Measurements from ENCODE around the gene CELSR3. TPM values are rescaled to one million over a fixed set of nuclear protein-coding genes. Genes with fewer than 3 reads are reported as not detected.

The CELSR3 gene
- total RNA-seq (1 to 10 TPM; 3.3 to 3.5 TPM), polyA plus RNA-seq (under 1 TPM; 0.04 to 0.78 TPM)

GRCh38 chr3:48662753-48663488, at the start of gene CELSR3:
TSS of gene CELSR3 (minus strand) at chr3:48662886. CDS start at chr3:48662634, 252 bp downstream.
- Histone ChIP-seq H3K4me1 (ENCODE audit: insufficient read depth, low read length) (peaks cover 27% of the 10 kb centered on the region), H3K4me3 (ENCODE audit: low read length in 2 of 2) (peak within 1 kb of the TSS; percentile 75 to 76), H3K9me3 (ENCODE audit: control insufficient read depth in 1 of 2, low read length in 2 of 2) (no peaks in the 10 kb centered on the region), H3K27ac (ENCODE audit: low read depth, low read length) (peak within 1 kb of the TSS; percentile 33), H3K36me3 (ENCODE audit: insufficient read depth, low read length) (no peaks in the 10 kb centered on the region), H3K27me3 (ENCODE audit: insufficient read depth, low read length) (peaks cover 6% of the 10 kb centered on the region)
- ChIA-PET CTCF (ENCODE audit: partially characterized antibody) (interaction anchor here (1.1 kb wide), 1 partner anchor 21 kb away, joined by 3 read pairs; no protein-coding TSS in a partner anchor), POLR2A (ENCODE audit: partially characterized antibody) (interaction anchor here (1.2 to 3.4 kb wide), 4 partner anchors 27 to 431 kb away, joined by 3 to 12 read pairs (median 6); partner anchors contain the start of genes IP6K2, QRICH1, SLC25A20 and SLC26A6)
- H3K4me3 Mint-ChIP-seq = peak within 1 kb of the TSS; percentile 76 to 93 (median 84)
- peaks cover 1 to 10% of the 10 kb centered on the region in 2 donors for H3K27me3 Mint-ChIP-seq
- H3K27ac Mint-ChIP-seq = peak within 1 kb of the TSS; percentile 53 to 87 (median 80)
- peak; percentile 48 to 78 (median 56) for DNase-seq
- intact Hi-C loops (cut with micrococcal nuclease) = no loop called here
- H3K36me3 Mint-ChIP-seq = no peaks in the 10 kb centered on the region
- peaks cover 9 to 32% (median 18%) of the 10 kb centered on the region in 4 donors for H3K4me1 Mint-ChIP-seq
- H3K9me3 Mint-ChIP-seq = peaks cover 0 to 6% (median 0%) of the 10 kb centered on the region in 8 donors

- peaks cover 77% of the 10 kb centered on the region for H3K4me1 ChIP-seq (ENCODE audit: insufficient read depth, low read length)
- no peaks in the 10 kb centered on the region for H3K27me3 ChIP-seq (ENCODE audit: insufficient read depth, low read length)
- peaks cover 23% of the 10 kb centered on the region for H3K36me3 ChIP-seq (ENCODE audit: insufficient read depth, low read length)
- POLR2A ChIA-PET (ENCODE audit: partially characterized antibody) = no interaction called here
- H3K9me3 ChIP-seq (ENCODE audit: control insufficient read depth in 1 of 2, low read length in 2 of 2) = no peaks in the 10 kb centered on the region
- Mint-ChIP-seq H3K36me3 (peaks cover 22 to 63% of the 10 kb centered on the region in 2 donors), H3K27ac (peak overlapping the region in 5 of 7 donors; percentile 30 to 65 (median 52)), H3K27me3 (no peaks in the 10 kb centered on the region), H3K9me3 (no peaks in the 10 kb centered on the region), H3K4me1 (peaks cover 39 to 84% (median 60%) of the 10 kb centered on the region in 4 donors), H3K4me3 (peak overlapping the region in 4 of 8 donors; percentile 11 to 65 (median 51))
- intact Hi-C loops (cut with micrococcal nuclease) = no loop called here
- H3K4me3 ChIP-seq (ENCODE audit: low read length in 2 of 2) = no peak overlapping the region
- no peak overlapping the region for H3K27ac ChIP-seq (ENCODE audit: low read depth, low read length)
- no peak for DNase-seq
- CTCF ChIA-PET (ENCODE audit: partially characterized antibody) = no interaction called here
Observed at GRCh38 chr3:48711727-48712126, 49.0 kb upstream of the CELSR3 start.

DNA sequence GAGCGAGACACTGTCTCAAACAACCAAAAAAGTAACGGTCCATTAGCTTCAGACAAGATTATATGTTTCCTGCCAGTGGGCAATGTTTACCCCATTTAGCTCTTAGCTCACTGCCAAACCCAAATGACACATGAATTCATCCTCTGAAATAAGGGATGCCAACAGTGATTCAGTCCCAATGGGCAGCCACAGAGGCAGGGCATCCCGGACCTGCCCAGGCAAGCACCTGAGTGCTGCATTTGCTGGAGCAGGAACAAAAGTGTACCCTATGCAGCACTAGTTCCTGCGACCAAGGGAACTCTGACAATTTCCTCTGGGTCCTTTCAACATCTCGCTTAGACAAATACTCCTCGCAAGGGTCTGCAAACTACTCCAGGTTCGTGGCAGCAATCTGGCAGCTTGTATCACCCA, 46.4 kb upstream of the CELSR3 start:
- DNase-seq = no peak
- Histone ChIP-seq H3K9me3 (ENCODE audit: control insufficient read depth in 1 of 2, low read length in 2 of 2) (no peaks in the 10 kb centered on the region), H3K27ac (ENCODE audit: low read depth, low read length) (no peak overlapping the region), H3K36me3 (ENCODE audit: insufficient read depth, low read length) (peaks cover 23% of the 10 kb centered on the region), H3K4me3 (ENCODE audit: low read length in 2 of 2) (no peak overlapping the region), H3K27me3 (ENCODE audit: insufficient read depth, low read length) (no peaks in the 10 kb centered on the region), H3K4me1 (ENCODE audit: insufficient read depth, low read length) (peaks cover 63% of the 10 kb centered on the region)
- H3K4me3 Mint-ChIP-seq = peak overlapping the region in 3 of 8 donors; percentile 29 to 47 (median 43)
- no peaks in the 10 kb centered on the region for H3K9me3 Mint-ChIP-seq
- peak overlapping the region in 5 of 7 donors; percentile 11 to 80 (median 79) for H3K27ac Mint-ChIP-seq
- intact Hi-C loops (cut with micrococcal nuclease) = no loop called here
- H3K36me3 Mint-ChIP-seq = peaks cover 23 to 54% of the 10 kb centered on the region in 2 donors
- ChIA-PET POLR2A (ENCODE audit: partially characterized antibody) (interaction anchor here (1.7 to 2.5 kb wide), 2 partner anchors 8 to 26 kb away, joined by 4 to 13 read pairs; partner anchors contain the start of gene IP6K2), CTCF (ENCODE audit: partially characterized antibody) (interaction anchor here (0.7 to 2.0 kb wide), 2 partner anchors 8 to 28 kb away, joined by 3 to 4 read pairs; partner anchors contain the start of gene IP6K2)
- peaks cover 34 to 70% (median 43%) of the 10 kb centered on the region in 4 donors for H3K4me1 Mint-ChIP-seq
- H3K27me3 Mint-ChIP-seq = no peaks in the 10 kb centered on the region

- ChIA-PET CTCF (ENCODE audit: partially characterized antibody) (interaction anchor here (0.6 to 2.0 kb wide), 2 partner anchors 8 to 1115 kb away, joined by 3 to 4 read pairs; partner anchors contain the start of gene IP6K2), POLR2A (ENCODE audit: partially characterized antibody) (interaction anchor here (1.7 to 2.5 kb wide), 2 partner anchors 8 to 27 kb away, joined by 4 to 13 read pairs; partner anchors contain the start of gene IP6K2)
- H3K4me3 Mint-ChIP-seq = peak overlapping the region in 4 of 8 donors; percentile 29 to 47 (median 37)
- no peak overlapping the region for H3K4me3 ChIP-seq (ENCODE audit: low read length in 2 of 2)
- H3K9me3 Mint-ChIP-seq = no peaks in the 10 kb centered on the region
- H3K4me1 ChIP-seq (ENCODE audit: insufficient read depth, low read length) = peaks cover 59% of the 10 kb centered on the region
- peaks cover 23 to 54% of the 10 kb centered on the region in 2 donors for H3K36me3 Mint-ChIP-seq
- no peak overlapping the region for H3K27ac ChIP-seq (ENCODE audit: low read depth, low read length)
- H3K9me3 ChIP-seq (ENCODE audit: control insufficient read depth in 1 of 2, low read length in 2 of 2) = no peaks in the 10 kb centered on the region
- H3K36me3 ChIP-seq (ENCODE audit: insufficient read depth, low read length) = peaks cover 23% of the 10 kb centered on the region
- peaks cover 36 to 72% (median 44%) of the 10 kb centered on the region in 4 donors for H3K4me1 Mint-ChIP-seq
- no peaks in the 10 kb centered on the region for H3K27me3 Mint-ChIP-seq
- no peaks in the 10 kb centered on the region for H3K27me3 ChIP-seq (ENCODE audit: insufficient read depth, low read length)
- peak overlapping the region in 5 of 7 donors; percentile 31 to 80 (median 65) for H3K27ac Mint-ChIP-seq
- no peak for DNase-seq
- intact Hi-C loops (cut with micrococcal nuclease) = no loop called here
Observed at GRCh38 chr3:48708481-48708889, 45.8 kb upstream of the CELSR3 start.

DNA sequence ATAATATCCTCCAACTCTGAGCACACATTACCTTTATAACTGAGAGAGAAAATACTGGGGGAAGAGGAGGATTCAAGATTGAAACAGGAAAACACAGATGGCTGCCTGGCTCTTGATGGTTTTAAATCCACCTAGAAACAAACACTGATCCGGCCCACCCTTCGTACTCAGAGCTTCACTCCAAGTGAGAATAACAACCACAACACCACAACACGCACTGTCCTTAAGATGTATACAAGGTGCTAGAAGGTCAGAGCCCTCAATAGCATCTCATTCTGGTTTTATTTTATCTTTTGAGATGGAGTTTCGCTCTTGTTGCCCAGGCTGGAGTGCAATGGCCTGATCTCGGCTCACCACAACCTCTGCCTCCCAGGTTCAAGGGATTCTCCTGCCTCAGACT, 44.5 kb upstream of the CELSR3 start:
- peak overlapping the region in 3 of 7 donors; percentile 0 to 78 (median 19) for H3K27ac Mint-ChIP-seq
- peaks cover 43 to 71% (median 49%) of the 10 kb centered on the region in 4 donors for H3K4me1 Mint-ChIP-seq
- no peak overlapping the region for H3K4me3 ChIP-seq (ENCODE audit: low read length in 2 of 2)
- intact Hi-C loops (cut with micrococcal nuclease) = no loop called here
- H3K9me3 Mint-ChIP-seq = no peaks in the 10 kb centered on the region
- CTCF ChIA-PET (ENCODE audit: partially characterized antibody) = interaction anchor here (1.0 to 2.4 kb wide), 4 partner anchors 9 to 33 kb away, joined by 3 to 5 read pairs (median 4); partner anchors contain the start of genes IP6K2 and NCKIPSD
- peaks cover 24 to 57% of the 10 kb centered on the region in 2 donors for H3K36me3 Mint-ChIP-seq
- POLR2A ChIA-PET (ENCODE audit: partially characterized antibody) = interaction anchor here (1.0 to 2.5 kb wide), 3 partner anchors 8 to 11 kb away, joined by 3 to 13 read pairs (median 5); partner anchors contain the start of gene IP6K2
- peak overlapping the region in 1 of 8 donors; percentile 13 for H3K4me3 Mint-ChIP-seq
- H3K4me1 ChIP-seq (ENCODE audit: insufficient read depth, low read length) = peaks cover 58% of the 10 kb centered on the region
- DNase-seq = no peak
- H3K27ac ChIP-seq (ENCODE audit: low read depth, low read length) = no peak overlapping the region
- no peaks in the 10 kb centered on the region for H3K9me3 ChIP-seq (ENCODE audit: control insufficient read depth in 1 of 2, low read length in 2 of 2)
- no peaks in the 10 kb centered on the region for H3K27me3 ChIP-seq (ENCODE audit: insufficient read depth, low read length)
- H3K36me3 ChIP-seq (ENCODE audit: insufficient read depth, low read length) = peaks cover 29% of the 10 kb centered on the region
- H3K27me3 Mint-ChIP-seq = no peaks in the 10 kb centered on the region

GRCh38 chr3:48702320-48702920, 39.7 kb upstream of the CELSR3 start:
- H3K4me3 Mint-ChIP-seq = no peak overlapping the region
- no peak for DNase-seq
- Histone ChIP-seq H3K36me3 (ENCODE audit: insufficient read depth, low read length) (peaks cover 25% of the 10 kb centered on the region), H3K9me3 (ENCODE audit: control insufficient read depth in 1 of 2, low read length in 2 of 2) (no peaks in the 10 kb centered on the region), H3K27me3 (ENCODE audit: insufficient read depth, low read length) (no peaks in the 10 kb centered on the region), H3K27ac (ENCODE audit: low read depth, low read length) (no peak overlapping the region), H3K4me1 (ENCODE audit: insufficient read depth, low read length) (peaks cover 40% of the 10 kb centered on the region), H3K4me3 (ENCODE audit: low read length in 2 of 2) (no peak overlapping the region)
- ChIA-PET POLR2A (ENCODE audit: partially characterized antibody) (no interaction called here), CTCF (ENCODE audit: partially characterized antibody) (no interaction called here)
- H3K36me3 Mint-ChIP-seq = peaks cover 10 to 43% of the 10 kb centered on the region in 2 donors
- peak overlapping the region in 4 of 7 donors; percentile 0 to 55 (median 8) for H3K27ac Mint-ChIP-seq
- H3K27me3 Mint-ChIP-seq = no peaks in the 10 kb centered on the region
- peaks cover 27 to 52% (median 37%) of the 10 kb centered on the region in 4 donors for H3K4me1 Mint-ChIP-seq
- intact Hi-C loops (cut with micrococcal nuclease) = loop anchor here (2.0 kb wide), 1 partner anchor 14 kb away; the partner anchor contains the start of gene IP6K2
- H3K9me3 Mint-ChIP-seq = no peaks in the 10 kb centered on the region

Data from CD4-positive, alpha-beta memory T cell (primary cell).